ENCODE measurements around the gene TESK1. TPM values are rescaled to one million over a fixed set of nuclear protein-coding genes. Genes with fewer than 3 reads are reported as not detected.
A peak's percentile ranks its signal among the peaks of the same experiment; 100 is the strongest.

Gene TESK1
- total RNA-seq, 1 donor from 2014 or later: 30.9 TPM

- peak overlapping the region; percentile 88 for H3K4me3 Mint-ChIP-seq (ENCODE audit: unreplicated experiment)
- no peaks in the 10 kb centered on the region for H3K27me3 ChIP-seq (ENCODE audit: insufficient read depth, low read length)
- FAIRE-seq: no peak
- H3K9me3 Mint-ChIP-seq (ENCODE audit: unreplicated experiment): no peaks in the 10 kb centered on the region
- H3K4me1 ChIP-seq (ENCODE audit: insufficient read depth, low read length): peaks cover 16% of the 10 kb centered on the region
- H3K36me3 ChIP-seq (ENCODE audit: insufficient read depth, low read length): no peaks in the 10 kb centered on the region
- peak overlapping the region; percentile 79 for H3K9ac ChIP-seq (ENCODE audit: low read length)
- no peak for TF ChIP-seq CTCF (IDR thresholded peaks at IDR 0.05; ENCODE audit: insufficient read depth, low read depth, low read length)
- TF ChIP-seq EZH2 (IDR thresholded peaks at IDR 0.05; ENCODE audit: insufficient read depth, low read length): no peak
- H2AFZ ChIP-seq (ENCODE audit: low read depth, low read length): peak overlapping the region; percentile 83
- no peaks in the 10 kb centered on the region for H3K27me3 Mint-ChIP-seq (ENCODE audit: low read depth, unreplicated experiment)
- H3K4me1 Mint-ChIP-seq (ENCODE audit: low read depth, unreplicated experiment): peaks cover 11% of the 10 kb centered on the region
- no peaks in the 10 kb centered on the region for H3K79me2 ChIP-seq (ENCODE audit: insufficient read depth, low read length)
- DNase-seq (ENCODE audit: low read depth): peak; percentile 8
- H3K4me2 ChIP-seq (ENCODE audit: low read length): peak overlapping the region; percentile 88
- H4K20me1 ChIP-seq (ENCODE audit: insufficient read depth, low read length): no peaks in the 10 kb centered on the region
- H3K4me3 ChIP-seq (ENCODE audit: insufficient read depth, low read depth, low read length): peak overlapping the region; percentile 73
- peaks cover 2% of the 10 kb centered on the region for H3K36me3 Mint-ChIP-seq (ENCODE audit: low read depth, unreplicated experiment)
- peak overlapping the region; percentile 77 for H3K27ac Mint-ChIP-seq (ENCODE audit: unreplicated experiment)
- H3K9me3 ChIP-seq (ENCODE audit: insufficient read depth, low read depth, low read length): no peaks in the 10 kb centered on the region
- H3K27ac ChIP-seq (ENCODE audit: low read depth, low read length): no peak overlapping the region
These were observed 41.1 kb downstream of the TESK1 start for GRCh38 chr9:35646153-35646532.

- H3K79me2 ChIP-seq (ENCODE audit: insufficient read depth, low read length): no peaks in the 10 kb centered on the region
- FAIRE-seq: no peak
- H3K4me2 ChIP-seq (ENCODE audit: low read length): peak overlapping the region; percentile 88
- peak overlapping the region; percentile 73 for H3K4me3 ChIP-seq (ENCODE audit: insufficient read depth, low read depth, low read length)
- peak overlapping the region; percentile 83 for H2AFZ ChIP-seq (ENCODE audit: low read depth, low read length)
- Mint-ChIP-seq H3K27me3 (ENCODE audit: low read depth, unreplicated experiment) (no peaks in the 10 kb centered on the region), H3K27ac (ENCODE audit: unreplicated experiment) (peak overlapping the region; percentile 77), H3K9me3 (ENCODE audit: unreplicated experiment) (no peaks in the 10 kb centered on the region), H3K4me3 (ENCODE audit: unreplicated experiment) (peak overlapping the region; percentile 88), H3K36me3 (ENCODE audit: low read depth, unreplicated experiment) (peaks cover 2% of the 10 kb centered on the region), H3K4me1 (ENCODE audit: low read depth, unreplicated experiment) (peaks cover 11% of the 10 kb centered on the region)
- no peak overlapping the region for H3K27ac ChIP-seq (ENCODE audit: low read depth, low read length)
- H3K9me3 ChIP-seq (ENCODE audit: insufficient read depth, low read depth, low read length): no peaks in the 10 kb centered on the region
- H3K9ac ChIP-seq (ENCODE audit: low read length): peak overlapping the region; percentile 79
- H4K20me1 ChIP-seq (ENCODE audit: insufficient read depth, low read length): no peaks in the 10 kb centered on the region
- no peaks in the 10 kb centered on the region for H3K36me3 ChIP-seq (ENCODE audit: insufficient read depth, low read length)
- peak; percentile 57 for DNase-seq (ENCODE audit: low read depth)
- H3K27me3 ChIP-seq (ENCODE audit: insufficient read depth, low read length): no peaks in the 10 kb centered on the region
- TF ChIP-seq CTCF (IDR thresholded peaks at IDR 0.05; ENCODE audit: insufficient read depth, low read depth, low read length) (peak; percentile 55), EZH2 (IDR thresholded peaks at IDR 0.05; ENCODE audit: insufficient read depth, low read length) (no peak)
- H3K4me1 ChIP-seq (ENCODE audit: insufficient read depth, low read length): peaks cover 16% of the 10 kb centered on the region
These were observed 41.6 kb downstream of the TESK1 start for GRCh38 chr9:35646533-35647265.
